Renal cortical epithelial cell (primary cell): ENCODE results near the gene CRY2. TPM values are rescaled to one million over a fixed set of nuclear protein-coding genes. Genes with fewer than 3 reads are reported as not detected.
A peak's percentile ranks its signal among the peaks of the same experiment; 100 is the strongest.
"Not testable (repeated sequence)": the region's sequence is repeated elsewhere in the genome, so short reads cannot be mapped to it uniquely, and the experiment has no call there.

Source experiments
- DNase-seq: peaks from one replicate; pipeline ENCODE4 v3.0.0-alpha.2; 2011; ENCODE audit warnings: low read depth
- total RNA-seq: library from RNA; depleted of rRNA; stranded (reverse); fragments of >200 nt; gene quantifications from 2 replicates; pipeline ENCODE4 v1.2.3, GENCODE V29; 2014

CRY2 gene
- total RNA-seq, 1 donor from 2014 or later, result 14.4 TPM

DNA sequence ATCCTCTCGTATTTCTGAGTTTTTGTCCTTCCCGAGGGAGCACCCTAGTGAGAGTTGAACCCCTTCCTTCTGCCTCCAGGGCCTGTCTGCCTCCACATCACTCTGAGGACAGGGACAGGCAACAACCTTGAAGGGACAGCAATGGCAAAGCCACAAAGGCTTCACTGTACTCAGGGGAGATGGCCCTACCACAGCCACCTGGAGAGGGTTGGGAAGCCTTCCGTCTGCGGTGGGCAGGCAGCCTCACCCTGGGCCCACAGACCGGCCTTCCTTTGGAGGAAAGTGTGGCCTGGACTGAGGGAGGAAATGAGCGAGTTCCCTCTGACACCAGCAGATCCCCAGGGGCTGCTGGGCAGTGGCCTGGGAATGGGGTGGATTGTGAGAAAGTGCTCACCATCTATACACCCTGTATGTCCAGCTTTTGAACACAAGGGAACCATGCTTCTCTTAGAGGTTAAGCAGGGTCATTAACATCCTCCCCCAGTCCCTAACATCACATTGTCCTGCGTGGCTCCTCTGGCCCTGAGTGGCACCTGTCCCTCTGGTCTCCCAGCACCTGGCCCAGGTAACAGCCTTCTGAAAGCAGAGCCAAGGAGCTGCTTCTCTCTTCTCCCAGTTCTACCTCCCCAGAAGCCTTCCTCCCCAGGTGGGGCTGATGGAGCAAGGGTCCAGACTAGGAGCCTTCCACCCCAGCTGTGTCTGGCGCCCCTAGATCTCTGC, 35.5 kb upstream of the CRY2 start:
- DNase-seq, result no peak

- no peak for DNase-seq
These were observed 34.4 kb upstream of the CRY2 start for GRCh38 chr11:45812581-45813548.

DNA sequence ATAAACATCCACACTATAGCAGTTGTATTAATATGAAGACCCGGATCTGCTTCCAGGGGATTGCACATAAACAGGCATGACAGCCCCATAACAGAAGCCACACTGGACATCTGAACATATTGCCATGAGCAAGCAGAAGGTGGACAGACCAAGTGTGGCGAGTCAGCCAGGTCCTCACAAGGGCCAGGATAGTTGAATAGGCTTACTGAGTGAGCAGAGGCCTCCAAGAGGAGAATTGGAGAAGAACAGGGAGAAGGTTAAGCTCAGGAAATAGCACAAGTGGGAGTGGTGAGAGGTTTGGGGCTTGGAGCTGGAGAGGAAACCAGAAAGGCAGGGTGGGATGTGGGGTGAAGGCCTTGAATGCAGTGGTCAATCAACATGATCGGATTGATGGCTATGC, 31.5 kb upstream of the CRY2 start:
- DNase-seq, result peak; percentile 46

- DNase-seq, result no peak
These were observed 30.7 kb upstream of the CRY2 start for GRCh38 chr11:45816614-45817013.

DNA sequence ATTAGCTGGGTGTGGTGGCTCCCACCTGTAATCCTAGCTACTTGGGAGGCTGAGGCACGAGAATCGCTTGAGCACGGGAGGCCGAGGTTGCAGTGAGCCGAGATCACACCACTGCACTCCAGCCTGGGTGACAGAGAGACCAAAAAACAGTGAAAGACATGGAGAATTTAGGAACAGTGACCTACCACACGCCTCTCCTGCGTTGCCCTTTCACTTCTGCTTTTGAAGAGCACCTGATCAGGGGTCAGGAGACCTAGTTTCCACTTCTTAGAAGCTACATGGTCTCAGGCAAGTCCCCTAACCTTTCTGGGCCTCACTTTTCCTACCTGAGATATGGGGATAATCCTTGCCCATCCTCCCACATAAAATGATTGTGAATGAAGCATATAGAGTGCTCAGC, 30.1 kb upstream of the CRY2 start:
- no peak for DNase-seq

GRCh38 chr11:45818961-45819605, 28.2 kb upstream of the CRY2 start:
- no peak for DNase-seq

DNA sequence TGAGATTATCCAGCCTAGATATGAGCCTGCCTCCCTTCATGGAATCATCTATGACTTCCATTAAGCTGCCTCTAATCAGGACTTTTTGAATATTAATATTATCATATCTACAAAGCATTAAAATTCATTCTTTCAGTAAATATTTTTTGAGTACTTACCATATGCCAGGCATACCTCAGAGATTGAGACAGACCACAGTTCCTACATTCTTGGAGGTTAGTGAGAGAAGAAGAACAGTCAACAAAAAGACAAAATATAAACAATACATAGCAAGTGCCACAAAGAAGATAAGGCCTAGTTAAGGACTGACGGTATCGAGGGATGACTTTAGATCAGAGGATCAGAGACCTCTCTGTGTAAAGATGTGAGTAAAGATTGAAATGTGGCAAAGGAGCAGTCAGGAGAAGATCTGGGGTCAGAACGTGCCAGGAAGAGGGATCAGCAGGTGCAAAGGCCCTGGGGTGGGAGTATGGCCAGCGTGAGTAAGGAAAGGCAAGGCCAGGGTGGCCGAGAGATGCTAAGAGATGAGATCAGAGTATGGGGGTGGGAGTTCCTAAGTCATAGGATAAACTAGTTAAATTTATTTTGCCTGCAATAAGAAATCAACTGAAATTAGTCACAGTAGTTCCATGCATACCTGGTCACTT, 26.9 kb upstream of the CRY2 start:
- DNase-seq, result no peak

GRCh38 chr11:45826492-45826891, 20.8 kb upstream of the CRY2 start:
- DNase-seq, result peak; percentile 78

- no peak for DNase-seq
These were observed 20.2 kb upstream of the CRY2 start for GRCh38 chr11:45827123-45827522.

DNA sequence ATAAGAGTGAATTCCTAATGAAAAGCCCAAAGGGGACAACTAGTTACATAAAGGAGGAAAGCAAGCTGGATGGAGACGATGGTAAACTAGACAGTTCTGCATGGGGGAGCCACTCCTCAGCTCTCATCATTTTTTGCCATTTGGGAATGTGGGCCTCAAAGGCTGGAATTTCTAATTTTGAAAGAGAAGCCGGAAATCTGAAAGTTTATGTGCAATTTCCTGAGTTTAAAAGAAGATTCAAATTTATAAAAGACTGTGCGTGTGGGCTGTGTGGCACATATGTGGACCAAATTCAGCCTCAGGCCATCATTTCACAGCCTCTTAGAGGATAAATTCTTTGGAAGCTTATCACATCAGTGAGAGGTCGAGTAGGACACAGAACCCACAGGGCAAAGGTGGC, 18.3 kb upstream of the CRY2 start:
- DNase-seq, result no peak

DNA sequence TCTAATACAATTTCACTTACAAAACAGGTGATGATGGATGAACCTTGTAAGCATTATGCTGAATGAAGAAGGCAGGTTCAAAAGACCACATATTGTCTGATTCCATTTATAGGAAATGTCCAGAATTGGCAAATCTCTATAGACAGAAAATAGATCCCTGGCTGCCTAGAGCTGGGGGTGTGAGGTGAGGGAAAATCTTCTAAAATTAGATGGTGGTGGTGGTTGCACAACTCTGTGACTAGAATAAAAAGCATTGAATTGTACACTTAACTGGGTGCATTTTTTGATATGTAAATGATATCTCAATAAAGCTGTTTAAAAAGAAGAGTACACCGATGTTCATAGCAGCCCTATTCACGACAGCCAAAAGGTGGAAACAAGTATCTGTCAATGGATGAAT, 16.7 kb upstream of the CRY2 start:
- no peak for DNase-seq

DNA sequence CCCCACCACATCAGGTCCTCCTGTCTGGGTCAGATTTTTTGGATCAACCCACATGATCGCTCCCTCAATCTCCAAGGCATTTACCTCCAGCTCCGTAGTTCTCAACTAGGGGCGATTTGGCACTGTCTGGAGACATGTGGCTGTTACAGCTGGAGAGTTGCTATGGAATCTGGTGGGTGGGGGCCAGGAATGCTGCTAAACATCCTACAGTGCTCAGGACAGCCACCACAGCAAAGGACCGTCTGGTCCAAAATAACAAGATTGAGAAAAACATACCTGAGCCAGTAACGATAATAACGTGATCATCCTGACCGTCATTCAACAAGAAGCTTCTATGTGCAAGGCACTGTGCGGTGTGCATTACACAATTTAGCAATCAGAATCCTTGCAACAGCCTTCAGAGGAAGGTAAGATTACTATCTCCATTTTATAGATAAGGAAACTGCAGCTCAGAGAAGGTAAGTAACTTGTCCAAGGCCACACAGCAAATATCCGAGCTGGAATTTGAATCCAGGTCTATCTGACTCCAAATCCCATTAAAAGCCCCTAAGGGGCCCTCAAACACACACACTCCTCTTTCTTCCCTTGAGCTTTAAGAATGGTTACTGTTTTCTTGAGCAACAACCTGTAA, 14.3 kb upstream of the CRY2 start:
- no peak for DNase-seq

GRCh38 chr11:45833761-45834160, 13.5 kb upstream of the CRY2 start:
- no peak for DNase-seq

- no peak for DNase-seq
These were observed 12.9 kb upstream of the CRY2 start for GRCh38 chr11:45834298-45834756.

DNA sequence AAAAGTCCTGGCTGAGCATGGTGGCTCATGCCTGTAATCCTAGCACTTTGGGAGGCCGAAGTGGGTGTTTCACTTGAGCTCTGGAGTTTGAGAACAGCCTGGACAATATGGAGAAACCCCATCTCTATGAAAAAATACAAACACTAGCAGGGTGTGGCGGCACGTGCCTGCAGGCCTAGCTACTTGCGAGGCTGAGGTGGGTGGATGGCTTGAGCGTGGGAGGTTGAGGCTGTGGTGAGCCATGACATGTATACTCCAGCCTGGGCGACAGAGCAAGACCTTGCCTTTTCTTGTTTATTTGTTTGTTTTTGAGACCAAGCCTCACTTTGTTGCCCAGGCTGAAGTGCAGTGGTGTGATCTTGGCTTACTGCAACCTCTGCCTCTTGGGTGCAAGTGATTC, 8.1 kb upstream of the CRY2 start:
- no peak for DNase-seq

GRCh38 chr11:45840251-45840650, 7.0 kb upstream of the CRY2 start:
- not testable (repeated sequence) for DNase-seq

DNA sequence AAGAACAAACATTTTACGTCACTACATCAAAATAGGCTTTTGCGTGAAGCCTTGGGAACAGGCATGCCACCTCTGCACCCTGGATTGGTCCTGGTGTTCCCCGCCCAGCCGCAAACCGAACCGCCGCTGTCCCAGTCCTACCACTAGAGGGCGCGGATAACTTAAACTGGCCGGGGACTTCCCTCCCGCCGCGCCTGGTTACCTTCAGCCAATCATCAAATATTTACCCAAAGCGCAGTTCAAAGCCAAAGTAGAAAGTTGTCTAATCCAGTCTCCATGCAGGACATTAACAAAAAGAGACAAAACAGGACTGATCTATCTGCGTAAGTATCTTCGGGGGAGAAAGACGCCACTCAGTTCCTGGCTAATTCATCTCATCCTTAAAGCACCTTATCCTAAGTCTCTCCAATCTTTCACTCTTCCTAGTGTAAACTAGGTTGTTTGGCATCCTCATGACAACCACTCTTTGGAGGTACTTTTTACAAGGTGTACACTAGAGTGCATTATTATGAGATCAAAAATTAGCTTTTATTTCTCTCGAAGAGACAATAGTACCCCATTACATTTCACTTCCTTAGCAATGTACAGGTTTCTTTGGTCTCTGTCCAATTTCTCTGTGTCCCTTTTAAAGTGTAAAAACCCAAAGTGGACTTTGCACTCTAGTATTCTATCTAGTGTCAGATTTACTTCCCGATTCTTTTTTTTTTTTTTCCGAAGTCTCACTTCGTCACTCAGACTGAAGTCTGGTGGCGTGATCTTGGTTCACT, 3.9 kb upstream of the CRY2 start:
- DNase-seq, result peak; percentile 82

- DNase-seq, result no peak
These were observed 2.3 kb upstream of the CRY2 start for GRCh38 chr11:45844822-45845578.

DNA sequence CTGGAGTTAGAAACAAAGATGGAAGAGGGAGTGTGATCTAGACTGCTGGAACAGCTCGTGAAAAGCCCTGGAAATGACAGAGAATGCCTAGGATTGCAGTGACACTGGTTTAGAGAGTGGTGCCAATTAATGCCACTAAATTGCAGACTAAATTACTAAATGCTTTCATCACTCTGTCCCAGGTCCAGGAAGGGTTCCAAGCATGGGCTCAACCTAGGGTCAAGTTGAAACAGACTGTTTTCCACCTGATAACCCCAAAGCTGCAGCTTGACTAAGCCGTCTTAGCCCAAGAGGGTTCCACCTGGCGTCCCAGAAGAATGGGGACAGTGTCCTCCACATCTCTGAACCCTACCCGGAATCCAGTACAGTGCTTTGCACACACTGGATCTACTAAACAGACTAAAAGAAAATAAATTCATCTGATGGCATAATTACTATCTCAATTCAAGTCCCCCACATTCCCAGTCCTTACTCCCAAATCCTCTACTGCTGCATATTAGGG, 1.1 kb upstream of the CRY2 start:
- no peak for DNase-seq

DNA sequence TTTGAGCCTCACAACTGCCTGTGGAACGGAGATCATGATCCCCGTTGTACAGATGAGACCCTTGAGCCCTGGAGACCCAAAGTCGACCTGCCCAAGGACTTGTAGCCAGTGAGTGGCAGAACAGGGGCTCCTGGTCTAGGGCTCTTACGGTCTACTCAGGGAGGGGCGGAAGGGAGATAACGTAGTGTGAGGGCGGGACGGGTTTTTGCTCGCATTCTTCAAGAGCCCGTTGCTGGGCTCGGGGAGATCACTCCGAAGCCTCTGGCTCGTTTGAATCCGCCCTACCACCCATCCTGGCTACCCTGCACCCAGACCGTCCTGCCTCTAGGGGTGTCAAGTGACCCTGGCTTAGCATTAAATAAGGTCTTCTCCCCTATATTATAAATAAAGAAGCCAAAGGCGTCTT, 639 bp downstream of the CRY2 start:
- peak; percentile 53 for DNase-seq
